GM21381 (cell line): ENCODE results near the gene DLGAP1.

Source experiments
- ATAC-seq: cut with Tn5 transposase; IDR thresholded peaks from one replicate; pipeline ENCODE4 v1.9.1; 2021; ENCODE audit warnings: mild to moderate bottlenecking, moderate library complexity; ENCODE audit not compliant: unreplicated experiment

The DLGAP1 gene

GRCh38 chr18:3449512-3450011 lies 1005.5 kb downstream of the DLGAP1 start:
- peak; percentile 6 for ATAC-seq

- peak; percentile 51 for ATAC-seq
Measured at GRCh38 chr18:3448838-3449511, 1006.1 kb downstream of the DLGAP1 start.

GRCh38 chr18:3447895-3448837 lies 1006.9 kb downstream of the DLGAP1 start:
- ATAC-seq = peak; percentile 66

GRCh38 chr18:3447068-3447894 lies 1007.8 kb downstream of the DLGAP1 start:
- ATAC-seq = no peak
